Astrocyte (in vitro differentiated cells and primary cell): ENCODE results near the gene HRAS. TPM values are rescaled to one million over a fixed set of nuclear protein-coding genes. Genes with fewer than 3 reads are reported as not detected.

Experiments
- DNase-seq: peaks from one replicate; pipeline ENCODE4 v3.0.0-alpha.2; 2010; ENCODE audit warnings: low read depth
- FAIRE-seq: peaks from 2 replicates; lab custom pipeline; 2011; peaks lifted over from hg19 to GRCh38; lab: Jason Lieb, UNC
- H2AFZ ChIP-seq: 2 replicates; pipeline ENCODE4 v1.6.0; 2012; ENCODE audit warnings: low read depth, low read length, inconsistent platforms
- H3K27ac ChIP-seq: 2 replicates; pipeline ENCODE4 v1.5.1; 2011; ENCODE audit warnings: low read depth, low read length, inconsistent platforms
- H3K27me3 ChIP-seq: 2 replicates; pipeline ENCODE4 v1.6.0; 2011; ENCODE audit warnings: low read length, inconsistent platforms; ENCODE audit not compliant: insufficient read depth
- H3K36me3 ChIP-seq: 2 replicates; pipeline ENCODE4 v1.5.1; 2011; ENCODE audit warnings: low read length, inconsistent platforms; ENCODE audit not compliant: insufficient read depth
- H3K4me1 ChIP-seq: 2 replicates; pipeline ENCODE4 v1.5.1; 2011; ENCODE audit warnings: low read length, inconsistent platforms; ENCODE audit not compliant: insufficient read depth
- H3K4me2 ChIP-seq: 2 replicates; pipeline ENCODE4 v1.6.0; 2012; ENCODE audit warnings: low read length, inconsistent platforms
- H3K4me3 ChIP-seq: 2 replicates; pipeline ENCODE4 v1.5.1; 2011; ENCODE audit warnings: low read depth, mild to moderate bottlenecking, low read length, inconsistent platforms; ENCODE audit not compliant: insufficient read depth
- H3K79me2 ChIP-seq: 2 replicates; pipeline ENCODE4 v1.6.0; 2012; ENCODE audit warnings: mild to moderate bottlenecking, low read length, inconsistent platforms; ENCODE audit not compliant: insufficient read depth
- H3K9ac ChIP-seq: 2 replicates; pipeline ENCODE4 v1.6.0; 2012; ENCODE audit warnings: mild to moderate bottlenecking, low read length, inconsistent platforms
- H3K9me3 ChIP-seq: 2 replicates; pipeline ENCODE4 v1.5.1; 2012; ENCODE audit warnings: low read depth, mild to moderate bottlenecking, low read length, inconsistent platforms; ENCODE audit not compliant: insufficient read depth
- H4K20me1 ChIP-seq: 2 replicates; pipeline ENCODE4 v1.6.0; 2012; ENCODE audit warnings: low read length, inconsistent platforms; ENCODE audit not compliant: insufficient read depth
- H3K27ac Mint-ChIP-seq: one replicate; pipeline ENCODE4 v1.8.0; 2021; ENCODE audit warnings: mild to moderate bottlenecking, mixed read lengths; ENCODE audit not compliant: unreplicated experiment
- H3K27me3 Mint-ChIP-seq: one replicate; pipeline ENCODE4 v1.8.0; 2021; ENCODE audit warnings: low read depth, mixed read lengths; ENCODE audit not compliant: unreplicated experiment
- H3K36me3 Mint-ChIP-seq: one replicate; pipeline ENCODE4 v1.8.0; 2021; ENCODE audit warnings: low read depth, mixed read lengths; ENCODE audit not compliant: unreplicated experiment
- H3K4me1 Mint-ChIP-seq: one replicate; pipeline ENCODE4 v1.8.0; 2021; ENCODE audit warnings: low read depth, mixed read lengths; ENCODE audit not compliant: unreplicated experiment
- H3K4me3 Mint-ChIP-seq: one replicate; pipeline ENCODE4 v1.8.0; 2021; ENCODE audit warnings: mild to moderate bottlenecking, moderate library complexity, mixed read lengths; ENCODE audit not compliant: unreplicated experiment
- H3K9me3 Mint-ChIP-seq: one replicate; pipeline ENCODE4 v1.8.0; 2021; ENCODE audit warnings: mild to moderate bottlenecking, mixed read lengths; ENCODE audit not compliant: unreplicated experiment
- CTCF ChIP-seq: IDR thresholded peaks from 2 replicates; pipeline ENCODE4 v1.5.1; 2011; ENCODE audit warnings: low read depth, mild to moderate bottlenecking, inconsistent platforms, low read length, moderate library complexity; ENCODE audit not compliant: insufficient read depth
- EZH2 ChIP-seq: IDR thresholded peaks from 2 replicates; pipeline ENCODE4 v1.6.1; 2012; ENCODE audit warnings: mild to moderate bottlenecking, low read length, inconsistent platforms; ENCODE audit not compliant: insufficient read depth
- total RNA-seq: library from RNA; stranded (reverse); gene quantifications from 2 replicates; pipeline ENCODE4 v1.2.1, GENCODE V29; 2021

HRAS gene
- total RNA-seq, 1 donor from 2014 or later = 84.2 TPM

- Mint-ChIP-seq H3K4me3 (no peak overlapping the region), H3K9me3 (no peaks in the 10 kb centered on the region), H3K36me3 (no peaks in the 10 kb centered on the region), H3K27ac (no peak overlapping the region), H3K4me1 (no peaks in the 10 kb centered on the region), H3K27me3 (no peaks in the 10 kb centered on the region)
- H3K4me2 ChIP-seq = no peak overlapping the region
- H3K4me1 ChIP-seq = peaks cover 2% of the 10 kb centered on the region
- H2AFZ ChIP-seq = no peak overlapping the region
- no peaks in the 10 kb centered on the region for H3K27me3 ChIP-seq
- no peak overlapping the region for H3K27ac ChIP-seq
- no peak overlapping the region for H3K9ac ChIP-seq
- DNase-seq (no peak), FAIRE-seq (no peak)
- H3K9me3 ChIP-seq = no peaks in the 10 kb centered on the region
- peaks cover 25% of the 10 kb centered on the region for H4K20me1 ChIP-seq
- peaks cover 11% of the 10 kb centered on the region for H3K79me2 ChIP-seq
- TF ChIP-seq CTCF (no peak), EZH2 (no peak)
- no peak overlapping the region for H3K4me3 ChIP-seq
- peaks cover 3% of the 10 kb centered on the region for H3K36me3 ChIP-seq
Observed at GRCh38 chr11:528815-529727, 6.3 kb downstream of the HRAS start.

GRCh38 chr11:528166-528814 lies 7.1 kb downstream of the HRAS start:
- H3K36me3 Mint-ChIP-seq = peaks cover 2% of the 10 kb centered on the region
- no peaks in the 10 kb centered on the region for H3K4me1 Mint-ChIP-seq
- FAIRE-seq (no peak), DNase-seq (no peak)
- peaks cover 18% of the 10 kb centered on the region for H4K20me1 ChIP-seq
- H3K27me3 Mint-ChIP-seq = no peaks in the 10 kb centered on the region
- H3K9me3 ChIP-seq = no peaks in the 10 kb centered on the region
- H3K4me1 ChIP-seq = no peaks in the 10 kb centered on the region
- H3K9ac ChIP-seq = no peak overlapping the region
- peaks cover 3% of the 10 kb centered on the region for H3K36me3 ChIP-seq
- no peak overlapping the region for H3K4me3 Mint-ChIP-seq
- H3K27ac ChIP-seq = no peak overlapping the region
- no peak overlapping the region for H2AFZ ChIP-seq
- no peaks in the 10 kb centered on the region for H3K27me3 ChIP-seq
- H3K9me3 Mint-ChIP-seq = no peaks in the 10 kb centered on the region
- TF ChIP-seq EZH2 (no peak), CTCF (no peak)
- H3K4me2 ChIP-seq = no peak overlapping the region
- no peak overlapping the region for H3K4me3 ChIP-seq
- no peak overlapping the region for H3K27ac Mint-ChIP-seq
- H3K79me2 ChIP-seq = peaks cover 3% of the 10 kb centered on the region
